Suprapubic skin (tissue), 4 donors: ENCODE data around the gene CARD16.
"Not testable (repeated sequence)": the region's sequence is repeated elsewhere in the genome, so short reads cannot be mapped to it uniquely, and the experiment has no call there.

Experiments
- EP300 ChIP-seq: sonication (generic); formaldehyde crosslinking; IDR thresholded peaks from one replicate; pipeline ENCODE4 v1.6.1; 2017; ENCODE audit warnings: antibody characterized with exemption
- POLR2A ChIP-seq, 2 donors: fragments of 450-650 bp; IDR thresholded peaks; one replicate each; pipeline ENCODE4 v1.6.1; 2017; ENCODE audit warnings: antibody characterized with exemption in 2 of 2, mild to moderate bottlenecking in 2 of 2, moderate library complexity in 2 of 2
- POLR2AphosphoS5 ChIP-seq, 3 donors: sonication (generic); formaldehyde crosslinking; IDR thresholded peaks; one replicate each; pipeline ENCODE4 v1.6.1; 2017; ENCODE audit warnings: antibody characterized with exemption in 3 of 3
- TF ChIP-seq, protein P1 (sequence below), 2 donors: fragments of 200-600 bp in 1 of 2; fragments of 450-650 bp in 1 of 2; sonication (generic) in 1 of 2; IDR thresholded peaks; one replicate each; pipeline ENCODE4 v1.5.1; 2016 to 2019; ENCODE audit warnings: antibody characterized with exemption in 2 of 2, mild to moderate bottlenecking in 1 of 2, moderate library complexity in 1 of 2

DNA sequence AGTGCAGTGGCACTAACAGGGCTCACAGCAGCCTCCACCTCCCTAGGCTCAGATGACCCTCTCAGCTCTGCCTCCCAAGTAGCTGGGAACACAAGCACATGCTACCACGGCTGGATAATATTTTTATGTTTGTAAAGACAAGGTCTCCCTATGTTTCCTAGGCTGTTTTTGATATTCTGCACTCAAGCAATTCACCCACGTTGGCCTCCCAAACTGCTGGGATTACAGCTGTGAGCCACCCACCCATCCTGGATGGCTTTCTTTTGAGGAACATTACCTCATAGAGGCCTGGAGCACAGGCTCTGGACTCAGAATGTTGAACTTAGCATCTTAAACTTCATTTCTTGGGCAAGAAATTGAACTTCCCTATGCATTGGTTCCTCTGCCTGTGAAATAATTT lies 26.9 kb upstream of the CARD16 start:
- TF ChIP-seq, protein P1, sequence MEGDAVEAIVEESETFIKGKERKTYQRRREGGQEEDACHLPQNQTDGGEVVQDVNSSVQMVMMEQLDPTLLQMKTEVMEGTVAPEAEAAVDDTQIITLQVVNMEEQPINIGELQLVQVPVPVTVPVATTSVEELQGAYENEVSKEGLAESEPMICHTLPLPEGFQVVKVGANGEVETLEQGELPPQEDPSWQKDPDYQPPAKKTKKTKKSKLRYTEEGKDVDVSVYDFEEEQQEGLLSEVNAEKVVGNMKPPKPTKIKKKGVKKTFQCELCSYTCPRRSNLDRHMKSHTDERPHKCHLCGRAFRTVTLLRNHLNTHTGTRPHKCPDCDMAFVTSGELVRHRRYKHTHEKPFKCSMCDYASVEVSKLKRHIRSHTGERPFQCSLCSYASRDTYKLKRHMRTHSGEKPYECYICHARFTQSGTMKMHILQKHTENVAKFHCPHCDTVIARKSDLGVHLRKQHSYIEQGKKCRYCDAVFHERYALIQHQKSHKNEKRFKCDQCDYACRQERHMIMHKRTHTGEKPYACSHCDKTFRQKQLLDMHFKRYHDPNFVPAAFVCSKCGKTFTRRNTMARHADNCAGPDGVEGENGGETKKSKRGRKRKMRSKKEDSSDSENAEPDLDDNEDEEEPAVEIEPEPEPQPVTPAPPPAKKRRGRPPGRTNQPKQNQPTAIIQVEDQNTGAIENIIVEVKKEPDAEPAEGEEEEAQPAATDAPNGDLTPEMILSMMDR (IDR thresholded peaks at IDR 0.05), result not testable (repeated sequence)
- not testable (repeated sequence) for TF ChIP-seq EP300; POLR2A (IDR thresholded peaks at IDR 0.05); POLR2AphosphoS5 (IDR thresholded peaks at IDR 0.05)
